ENCODE measurements around the gene RYR3. TPM values are rescaled to one million over a fixed set of nuclear protein-coding genes. Genes with fewer than 3 reads are reported as not detected.

Gene RYR3
- total and polyA plus RNA-seq, 10 of the 15 experiments (the other 5 are each of a cell fraction or from before 2014, with no cell fraction given), result under 0.01 to 0.44 (median 0.16) TPM; not detected in 5

DNA sequence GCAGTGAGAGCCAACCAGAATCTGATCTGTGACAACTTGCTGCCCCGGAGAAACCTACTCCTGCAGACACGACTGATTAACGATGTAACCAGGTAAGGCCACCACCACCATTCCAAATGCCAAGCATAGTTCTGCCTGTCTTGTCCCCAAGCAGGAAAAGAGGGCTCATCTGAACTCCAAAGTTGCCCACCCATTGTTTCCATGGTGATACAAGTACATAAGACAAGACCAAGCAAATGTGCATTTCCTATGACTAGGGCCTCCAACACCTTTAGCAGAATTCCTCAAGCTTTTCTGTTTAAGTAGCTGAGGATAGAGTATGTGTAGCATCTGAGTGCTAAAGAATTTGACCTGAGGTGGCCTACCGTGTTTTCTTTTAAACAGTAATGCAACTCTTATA is 290.7 kb downstream of the RYR3 start:
- Histone ChIP-seq H3K27ac (ENCODE audit: control insufficient read depth, insufficient read depth) (no peak overlapping the region), H3K27me3 (replicated peaks in 1 of 2; ENCODE audit: control insufficient read depth in 2 of 2, insufficient read depth in 2 of 2, low read length in 1 of 2) (no peaks in the 10 kb centered on the region; a peak in 1 of 4 replicates), H2AFZ (ENCODE audit: control insufficient read depth, low read depth, low read length) (no peak overlapping the region), H3K4me3 (no peak overlapping the region), H3K4me1 (ENCODE audit: control insufficient read depth, insufficient read depth, low read length) (no peaks in the 10 kb centered on the region), H3K9ac (ENCODE audit: control insufficient read depth, insufficient read depth, low read length) (no peak overlapping the region), H4K20me1 (ENCODE audit: control insufficient read depth, insufficient read depth) (no peaks in the 10 kb centered on the region), H3K9me3 (replicated peaks; ENCODE audit: control insufficient read depth, insufficient read depth, low read length) (no peaks in the 10 kb centered on the region), H3K36me3 (ENCODE audit: control insufficient read depth in 2 of 2, insufficient read depth in 2 of 2, low read length in 1 of 2) (no peaks in the 10 kb centered on the region), H3K79me2 (ENCODE audit: control insufficient read depth, insufficient read depth, low read length) (no peaks in the 10 kb centered on the region), H3K4me2 (ENCODE audit: control insufficient read depth, insufficient read depth) (no peak overlapping the region)
- FAIRE-seq (no peak), DNase-seq (ENCODE audit: low read depth, low spot score) (no peak), ATAC-seq (no peak)
- in situ Hi-C loops (cut with MboI), result no loop called here
- WGBS (ENCODE audit: insufficient coverage, insufficient replicate concordance, low lambda C conversion rate, missing lambda C conversion rate), result 48% methylated on average over 4 of the region's 4 CpGs
- POLR2A ChIA-PET, result no interaction called here
- TF ChIP-seq EGR1 (IDR thresholded peaks at IDR 0.05; ENCODE audit: borderline replicate concordance in 1 of 2, low read depth in 2 of 2, low read length in 2 of 2) (no peak), BCL3 (IDR thresholded peaks at IDR 0.05; ENCODE audit: borderline replicate concordance, insufficient read depth, low read depth, low read length, poor library complexity, severe bottlenecking) (no peak), KLF5 (IDR thresholded peaks at IDR 0.05; ENCODE audit: partially characterized antibody) (no peak), BHLHE40 (IDR thresholded peaks at IDR 0.05; ENCODE audit: borderline replicate concordance in 1 of 2, low read depth in 2 of 2, low read length in 1 of 2) (no peak), E4F1 (IDR thresholded peaks at IDR 0.05; ENCODE audit: borderline replicate concordance, partially characterized antibody) (no peak), PAX8 (IDR thresholded peaks at IDR 0.05) (no peak), FOS (IDR thresholded peaks at IDR 0.05; ENCODE audit: borderline replicate concordance, extremely low read depth, insufficient read length) (no peak), CUX1 (IDR thresholded peaks at IDR 0.05; ENCODE audit: insufficient replicate concordance, low read depth, low read length) (no peak), MEF2B (IDR thresholded peaks at IDR 0.05; ENCODE audit: partially characterized antibody, poor library complexity, severe bottlenecking) (no peak), ZNF217 (IDR thresholded peaks at IDR 0.05) (no peak)
- RAD21 ChIA-PET (ENCODE audit: unreplicated experiment), result no interaction called here
- SMC1A ChIA-PET (ENCODE audit: uncharacterized antibody, unreplicated experiment), result no interaction called here
- intact Hi-C loops (cut with micrococcal nuclease; ENCODE audit: unreplicated experiment), result no loop called here
- CTCF ChIA-PET, result interaction anchor here (1.0 kb wide), 1 partner anchor 8 kb away, joined by 3 read pairs; no protein-coding TSS in a partner anchor
- BruUV-seq (replicated peaks), result no TSS peak
